Measurements from ENCODE around the gene SPPL2B. TPM values are rescaled to one million over a fixed set of nuclear protein-coding genes. Genes with fewer than 3 reads are reported as not detected.

SPPL2B gene
- total and polyA plus RNA-seq, 9 of the 15 experiments (the other 6 are each of a cell fraction or from before 2014, with no cell fraction given), result 0.20 to 81.2 (median 15.1) TPM

GRCh38 chr19:2340496-2341243, 12.2 kb downstream of the SPPL2B start:
- FAIRE-seq (no peak), DNase-seq (ENCODE audit: extremely low read depth in 1 of 4, low spot score in 3 of 4) (no peak), ATAC-seq (no peak)
- peaks cover 12 to 79% of the 10 kb centered on the region in 2 experiments; a peak in 4 of 5 replicates for H3K4me1 ChIP-seq (replicated peaks in 1 of 2; ENCODE audit: control insufficient read depth in 2 of 2, insufficient read depth in 2 of 2, low read length in 2 of 2)
- H3K4me2 ChIP-seq (ENCODE audit: insufficient read depth, low read length), result no peak overlapping the region
- peaks cover 44% of the 10 kb centered on the region; the same call in 2 of the 3 replicates for H3K36me3 ChIP-seq (ENCODE audit: control insufficient read depth, insufficient read depth, low read length)
- H3K4me3 ChIP-seq, result no peak overlapping the region
- TF ChIP-seq CBX2 (IDR thresholded peaks at IDR 0.05; ENCODE audit: insufficient read depth, low read length, poor library complexity, severe bottlenecking), result no peak
- peak; percentile 28; the same call in 1 of the 2 replicates for TF ChIP-seq RBFOX2 (IDR thresholded peaks at IDR 0.05; ENCODE audit: low read depth, low read length)
- H2AFZ ChIP-seq (ENCODE audit: low read depth, low read length), result no peak overlapping the region
- no peak overlapping the region for H3K27ac ChIP-seq (ENCODE audit: extremely low read depth, low read depth, low read length)
- H4K20me1 ChIP-seq (replicated peaks; ENCODE audit: control insufficient read depth, insufficient read depth, low read length), result no peaks in the 10 kb centered on the region
- intact Hi-C loops (cut with micrococcal nuclease) (no loop called here), in situ Hi-C loops (cut with MboI) (no loop called here)
- CTCF ChIA-PET (ENCODE audit: low intra/inter-chr PET ratio), result no interaction called here
- H3K27me3 ChIP-seq (ENCODE audit: control insufficient read depth in 2 of 2, insufficient read depth in 2 of 2, low read length in 2 of 2), result no peaks in the 10 kb centered on the region
- H3K9ac ChIP-seq (ENCODE audit: insufficient read depth in 1 of 2, low read depth in 2 of 2, low read length in 2 of 2), result peak overlapping the region in 1 of 2 experiments; percentile 81; a peak in 2 of 4 replicates
- no TSS peak for BruUV-seq (replicated peaks)
- POLR2A ChIA-PET, result interaction anchor here (0.9 to 1.0 kb wide), 2 partner anchors 22 to 35 kb away, joined by 3 read pairs; no protein-coding TSS in a partner anchor
- H3K9me1 ChIP-seq (ENCODE audit: control insufficient read depth, insufficient read depth, low read length), result no peaks in the 10 kb centered on the region
- 97% methylated on average over 19 of the region's 38 CpGs for WGBS (ENCODE audit: insufficient coverage, low coverage, missing lambda C conversion rate)
- peaks cover 2% of the 10 kb centered on the region for H3K9me3 ChIP-seq (replicated peaks; ENCODE audit: control insufficient read depth, insufficient read depth, low read depth, low read length)
- peaks cover 20% of the 10 kb centered on the region for H3K79me2 ChIP-seq (ENCODE audit: control insufficient read depth, insufficient read depth, low read length)

GRCh38 chr19:2341244-2341751, 12.8 kb downstream of the SPPL2B start:
- Histone ChIP-seq H2AFZ (ENCODE audit: low read depth, low read length) (no peak overlapping the region), H3K79me2 (ENCODE audit: control insufficient read depth, insufficient read depth, low read length) (peaks cover 14% of the 10 kb centered on the region), H3K4me1 (replicated peaks in 1 of 2; ENCODE audit: control insufficient read depth in 2 of 2, insufficient read depth in 2 of 2, low read length in 2 of 2) (peaks cover 18 to 85% of the 10 kb centered on the region in 2 experiments; a peak in 4 of 5 replicates), H3K9ac (ENCODE audit: insufficient read depth in 1 of 2, low read depth in 2 of 2, low read length in 2 of 2) (peak overlapping the region in 1 of 2 experiments; percentile 81; a peak in 2 of 4 replicates), H3K9me1 (ENCODE audit: control insufficient read depth, insufficient read depth, low read length) (no peaks in the 10 kb centered on the region), H3K27ac (ENCODE audit: extremely low read depth, low read depth, low read length) (no peak overlapping the region), H3K4me2 (ENCODE audit: insufficient read depth, low read length) (no peak overlapping the region), H3K27me3 (ENCODE audit: control insufficient read depth in 2 of 2, insufficient read depth in 2 of 2, low read length in 2 of 2) (no peaks in the 10 kb centered on the region), H3K4me3 (no peak overlapping the region), H4K20me1 (replicated peaks; ENCODE audit: control insufficient read depth, insufficient read depth, low read length) (no peaks in the 10 kb centered on the region), H3K36me3 (ENCODE audit: control insufficient read depth, insufficient read depth, low read length) (peaks cover 38% of the 10 kb centered on the region; the same call in 2 of the 3 replicates), H3K9me3 (replicated peaks; ENCODE audit: control insufficient read depth, insufficient read depth, low read depth, low read length) (0 out of 2 replicates have a peak, but pooled peaks cover 2% of the 10 kb centered on the region)
- 51% methylated on average over 21 of the region's 24 CpGs for WGBS (ENCODE audit: insufficient coverage, low coverage, missing lambda C conversion rate)
- in situ Hi-C loops (cut with MboI), result no loop called here
- CTCF ChIA-PET (ENCODE audit: low intra/inter-chr PET ratio), result no interaction called here
- DNase-seq (ENCODE audit: extremely low read depth in 1 of 4, low spot score in 3 of 4) (peak; percentile 47 to 53 (median 48)), ATAC-seq (peak; percentile 50), FAIRE-seq (peak; percentile 78)
- BruUV-seq (replicated peaks), result no TSS peak
- POLR2A ChIA-PET, result interaction anchor here (0.9 to 1.0 kb wide), 2 partner anchors 23 to 36 kb away, joined by 3 read pairs; no protein-coding TSS in a partner anchor
- intact Hi-C loops (cut with micrococcal nuclease), result no loop called here
- TF ChIP-seq NCOA6 (IDR thresholded peaks at IDR 0.05) (no peak), POLR2G (IDR thresholded peaks at IDR 0.05; ENCODE audit: low read depth, low read length) (peak; percentile 51), SPI1 (IDR thresholded peaks at IDR 0.05; ENCODE audit: borderline replicate concordance, low read depth, low read length) (peak; percentile 76), PHF21A (IDR thresholded peaks at IDR 0.05; ENCODE audit: borderline replicate concordance, low read depth) (no peak), SMAD4 (CRISPR knock-in tag; conservative IDR thresholded peaks at IDR 0.05) (0 out of 2 replicates have a peak, but pooled peaks have one; percentile 25), ZNF146 (CRISPR knock-in tag; IDR thresholded peaks at IDR 0.05; ENCODE audit: unreplicated experiment) (no peak), L3MBTL2 (IDR thresholded peaks at IDR 0.05) (peak; percentile 31; the same call in 1 of the 2 replicates), HCFC1 (IDR thresholded peaks at IDR 0.05; ENCODE audit: low read depth, low read length) (no peak), ARID1B (IDR thresholded peaks at IDR 0.05) (0 out of 2 replicates have a peak, but pooled peaks have one; percentile 24), VEZF1 (CRISPR knock-in tag; IDR thresholded peaks at IDR 0.05) (peak; percentile 71), KDM4B (IDR thresholded peaks at IDR 0.05; ENCODE audit: borderline replicate concordance in 2 of 2, low read depth in 1 of 2) (0 out of 4 replicates have a peak, but pooled peaks of 1 of the 2 experiments have one; percentile 39)

Measured in K562 (cell line).